COLO668 (cell line): ENCODE results near the gene BLOC1S5.
A peak's percentile ranks its signal among the peaks of the same experiment; 100 is the strongest.
"Not testable (repeated sequence)": the region's sequence is repeated elsewhere in the genome, so short reads cannot be mapped to it uniquely, and the experiment has no call there.

Source experiments
- DNase-seq: peaks from one replicate; lab custom pipeline; 2025; ENCODE audit not compliant: unreplicated experiment; lab: John Stamatoyannopoulos, UW

The BLOC1S5 gene

DNA sequence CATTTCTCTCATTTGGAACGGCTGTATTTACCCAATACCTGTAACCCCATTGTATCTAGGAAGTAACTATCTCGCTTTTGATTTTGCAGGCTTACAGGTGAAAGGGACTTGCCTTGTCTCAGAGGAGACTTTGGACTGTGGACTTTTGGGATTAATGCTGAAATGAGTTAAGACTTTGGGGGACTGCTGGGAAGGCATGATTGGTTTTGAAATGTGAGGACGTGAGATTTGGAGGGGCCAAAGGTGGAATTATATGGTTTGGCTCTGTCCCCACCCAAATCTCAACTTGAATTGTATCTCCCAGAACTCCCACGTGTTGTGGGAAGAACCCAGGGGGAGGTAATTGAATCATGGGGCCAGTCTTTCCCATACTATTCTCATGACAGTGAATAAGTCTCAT lies 18.4 kb downstream of the BLOC1S5 start:
- not testable (repeated sequence) for DNase-seq

DNA sequence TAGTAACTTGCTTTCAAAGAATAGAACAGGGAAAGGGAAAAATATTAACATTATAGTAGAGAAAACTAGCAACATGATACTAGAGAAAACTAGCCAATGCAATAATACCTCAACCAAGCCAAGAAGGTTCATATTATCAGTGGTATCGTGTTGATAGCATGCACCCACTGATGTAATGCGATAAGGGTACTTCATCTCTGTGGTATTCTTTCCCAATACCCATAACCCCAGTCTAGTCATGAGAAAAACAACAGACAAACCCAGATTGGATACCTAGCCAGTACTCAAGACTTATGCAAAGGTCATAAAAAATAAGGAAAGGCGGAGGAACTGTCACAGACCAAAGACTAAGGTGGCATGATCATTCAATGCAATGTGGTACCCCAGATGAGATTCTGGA lies 21.0 kb downstream of the BLOC1S5 start:
- no peak for DNase-seq

DNA sequence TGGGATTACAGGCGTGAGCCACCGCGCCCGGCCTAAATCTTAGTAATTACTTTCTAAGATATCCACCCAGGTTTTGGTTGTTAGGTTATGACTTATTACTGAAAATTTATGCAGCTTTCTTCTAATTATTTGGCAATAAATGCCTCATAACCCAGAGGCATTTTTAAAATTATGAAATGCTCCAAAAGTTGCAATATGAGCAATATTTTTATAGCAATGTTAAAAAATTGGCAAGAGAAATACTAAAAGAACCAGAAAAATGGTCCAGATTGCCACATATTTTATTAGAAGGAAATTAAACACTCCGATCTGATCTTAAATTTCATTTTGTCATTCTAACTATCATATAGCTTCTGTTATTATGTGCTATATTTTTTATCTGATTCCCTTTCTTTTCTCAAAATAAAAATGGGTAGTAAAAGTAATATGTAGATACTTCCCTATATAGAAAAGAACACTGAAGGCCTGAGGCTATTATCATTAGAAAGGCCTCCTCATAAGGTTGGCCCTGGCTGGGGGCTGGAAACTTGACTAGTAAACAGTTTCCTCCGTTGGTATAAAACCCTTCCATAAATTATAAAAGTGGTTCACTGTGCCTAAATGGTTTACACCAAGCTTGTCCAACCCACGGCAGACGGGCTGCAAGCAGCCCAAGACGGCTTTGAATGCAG lies 22.1 kb downstream of the BLOC1S5 start:
- DNase-seq, result no peak

- DNase-seq, result not testable (repeated sequence)
These were observed 30.1 kb downstream of the BLOC1S5 start for GRCh38 chr6:8034107-8034506.

GRCh38 chr6:8030920-8031319 lies 33.3 kb downstream of the BLOC1S5 start:
- DNase-seq, result no peak

GRCh38 chr6:8029243-8029870 lies 34.8 kb downstream of the BLOC1S5 start:
- DNase-seq, result no peak

DNA sequence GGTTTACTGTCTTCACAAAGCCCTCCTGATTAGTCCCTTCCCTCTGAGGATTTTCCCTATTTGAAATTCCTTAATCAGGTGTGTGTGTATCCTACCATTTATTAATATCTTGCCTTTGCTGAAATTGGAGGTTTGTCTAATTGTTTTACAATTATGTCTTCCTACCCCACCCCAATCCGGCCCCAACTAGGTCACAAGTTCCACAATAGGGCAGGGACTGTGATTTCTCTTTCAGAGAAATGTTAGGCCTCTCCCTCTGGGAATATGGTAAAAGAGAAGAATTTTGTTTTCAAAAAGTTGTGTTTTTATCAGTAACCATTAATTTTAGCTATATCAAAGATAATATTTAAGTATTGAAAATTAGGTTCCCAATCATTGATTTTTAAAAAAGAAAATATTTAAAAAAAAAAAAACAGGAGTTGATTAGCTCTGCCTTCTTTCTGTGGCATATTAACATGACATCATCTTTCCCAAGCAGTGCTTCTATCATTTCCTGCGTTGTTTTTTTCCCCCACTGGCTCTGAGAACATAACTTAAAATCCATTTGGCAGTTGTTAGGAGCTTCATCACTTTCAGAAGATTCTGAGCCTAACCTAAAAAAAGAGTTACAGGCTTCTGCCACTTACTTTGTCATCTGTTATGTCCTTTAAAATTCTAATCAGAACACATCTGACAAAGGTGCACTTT lies 36.1 kb downstream of the BLOC1S5 start:
- no peak for DNase-seq

GRCh38 chr6:8026800-8027199 lies 37.4 kb downstream of the BLOC1S5 start:
- DNase-seq, result no peak

DNA sequence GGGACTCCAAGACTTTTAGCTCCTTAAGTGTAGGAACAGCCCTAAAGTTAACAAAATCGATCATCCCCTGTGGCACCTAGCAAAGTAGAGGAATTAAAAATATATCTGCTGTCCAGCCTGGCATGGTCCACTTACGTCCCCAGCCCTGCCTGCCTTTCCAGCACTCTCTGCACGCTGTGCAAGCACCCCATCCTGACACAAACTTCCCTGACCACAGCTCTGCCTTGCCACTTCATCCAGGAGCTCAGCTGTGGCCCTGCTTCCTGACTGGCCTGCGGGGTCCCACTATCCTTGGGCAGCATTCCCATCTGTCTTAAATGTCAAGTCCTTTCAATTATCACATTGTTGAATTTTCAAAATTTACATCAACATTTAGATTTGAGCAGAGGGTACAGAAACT lies 39.0 kb downstream of the BLOC1S5 start:
- DNase-seq, result no peak

GRCh38 chr6:8023638-8024037 lies 40.6 kb downstream of the BLOC1S5 start:
- no peak for DNase-seq

- DNase-seq, result no peak
These were observed 44.1 kb downstream of the BLOC1S5 start for GRCh38 chr6:8020083-8020482.

- DNase-seq, result no peak
These were observed 46.5 kb downstream of the BLOC1S5 start for GRCh38 chr6:8017705-8018104.

- no peak for DNase-seq
These were observed 46.9 kb downstream of the BLOC1S5 start for GRCh38 chr6:8017276-8017701.

- DNase-seq, result peak; percentile 25
These were observed 49.2 kb downstream of the BLOC1S5 start for GRCh38 chr6:8014947-8015346.

GRCh38 chr6:8013763-8014162 lies 50.4 kb downstream of the BLOC1S5 start:
- no peak for DNase-seq

DNA sequence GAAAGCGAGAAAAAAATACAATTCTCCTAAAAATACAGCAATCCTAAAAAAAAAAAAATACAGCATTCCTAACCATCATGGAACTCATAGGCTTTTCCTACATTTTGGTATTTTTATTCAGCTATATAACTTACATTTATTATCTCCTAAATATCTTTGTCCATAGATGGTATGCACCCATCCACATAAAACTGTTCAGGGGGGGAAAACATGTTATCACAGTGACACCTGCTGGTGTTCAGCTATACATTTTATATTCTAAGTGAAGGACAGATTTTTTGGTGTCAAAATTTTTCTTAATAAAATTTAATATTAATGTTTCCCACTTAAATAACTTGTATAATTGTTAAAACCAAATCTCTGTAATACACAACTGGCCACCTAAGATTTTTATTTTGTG lies 58.0 kb downstream of the BLOC1S5 start:
- DNase-seq, result no peak

- DNase-seq, result no peak
These were observed 59.1 kb downstream of the BLOC1S5 start for GRCh38 chr6:8005136-8005535.

- DNase-seq, result no peak
These were observed 63.6 kb downstream of the BLOC1S5 start for GRCh38 chr6:8000636-8001035.

GRCh38 chr6:8000188-8000596 lies 64.0 kb downstream of the BLOC1S5 start:
- DNase-seq, result no peak

- DNase-seq, result no peak
These were observed 65.0 kb downstream of the BLOC1S5 start for GRCh38 chr6:7999201-7999600.

- no peak for DNase-seq
These were observed 66.0 kb downstream of the BLOC1S5 start for GRCh38 chr6:7998103-7998725.

- DNase-seq, result no peak
These were observed 66.9 kb downstream of the BLOC1S5 start for GRCh38 chr6:7997286-7997685.
